Measurements from ENCODE around the gene TXNDC8. TPM values are rescaled to one million over a fixed set of nuclear protein-coding genes. Genes with fewer than 3 reads are reported as not detected.

Gene TXNDC8
- total RNA-seq, 1 experiment from 2014 or later: not detected

DNA sequence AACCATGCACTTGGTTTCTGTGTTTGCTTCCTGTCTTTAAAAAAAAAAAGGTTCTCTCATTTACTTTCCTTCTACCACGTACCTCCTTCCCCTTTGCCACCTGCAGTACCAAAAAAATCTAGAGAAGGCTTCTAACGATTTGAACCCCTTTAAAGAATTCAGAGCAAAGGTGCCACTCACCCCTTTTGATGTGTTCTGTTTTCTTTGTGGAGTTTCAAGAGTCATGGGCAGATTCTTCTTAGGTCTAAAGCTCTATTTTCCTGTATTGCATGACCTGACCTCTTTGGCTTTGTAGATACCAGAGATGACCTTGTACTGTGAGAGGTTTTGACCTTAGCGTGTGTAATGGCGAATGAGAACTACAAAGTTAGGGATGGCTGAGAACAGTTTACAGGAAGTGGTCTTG lies 29.0 kb downstream of the TXNDC8 start:
- H3K36me3 ChIP-seq (ENCODE audit: control insufficient read depth, insufficient read depth, low read length): no peaks in the 10 kb centered on the region
- intact Hi-C loops (cut with micrococcal nuclease; ENCODE audit: unreplicated experiment): no loop called here
- peaks cover 17% of the 10 kb centered on the region for H3K4me1 ChIP-seq
- Mint-ChIP-seq H3K36me3 (ENCODE audit: insufficient read depth, unreplicated experiment) (peaks cover 4% of the 10 kb centered on the region), H3K4me1 (ENCODE audit: low read depth, unreplicated experiment) (peaks cover 16% of the 10 kb centered on the region), H3K9me3 (ENCODE audit: unreplicated experiment) (peaks cover 9% of the 10 kb centered on the region), H3K27ac (ENCODE audit: unreplicated experiment) (no peak overlapping the region), H3K4me3 (ENCODE audit: unreplicated experiment) (no peak overlapping the region), H3K27me3 (ENCODE audit: insufficient read depth, unreplicated experiment) (no peaks in the 10 kb centered on the region)
- no peak for DNase-seq
- ChIA-PET POLR2A (no interaction called here), CTCF (no interaction called here)
- no peaks in the 10 kb centered on the region for H3K9me3 ChIP-seq
- TF ChIP-seq CTCF (IDR thresholded peaks at IDR 0.05; ENCODE audit: insufficient read depth in 1 of 2, low read depth in 1 of 2, low read length in 1 of 2, severe bottlenecking in 1 of 2, unreplicated experiment in 1 of 2): no peak
- no peaks in the 10 kb centered on the region for H3K27me3 ChIP-seq (replicated peaks; ENCODE audit: control insufficient read depth, insufficient read depth, low read length)
- H3K4me3 ChIP-seq (ENCODE audit: low read depth, low read length): no peak overlapping the region
- BruUV-seq (replicated peaks): no TSS peak

GRCh38 chr9:110307191-110307590 lies 30.5 kb downstream of the TXNDC8 start:
- Histone ChIP-seq H3K27me3 (replicated peaks; ENCODE audit: control insufficient read depth, insufficient read depth, low read length) (no peaks in the 10 kb centered on the region), H3K36me3 (ENCODE audit: control insufficient read depth, insufficient read depth, low read length) (no peaks in the 10 kb centered on the region), H3K4me1 (peaks cover 21% of the 10 kb centered on the region), H3K4me3 (ENCODE audit: low read depth, low read length) (no peak overlapping the region), H3K9me3 (no peaks in the 10 kb centered on the region)
- Mint-ChIP-seq H3K4me1 (ENCODE audit: low read depth, unreplicated experiment) (peaks cover 29% of the 10 kb centered on the region), H3K36me3 (ENCODE audit: insufficient read depth, unreplicated experiment) (peaks cover 13% of the 10 kb centered on the region), H3K9me3 (ENCODE audit: unreplicated experiment) (peaks cover 9% of the 10 kb centered on the region), H3K27me3 (ENCODE audit: insufficient read depth, unreplicated experiment) (no peaks in the 10 kb centered on the region), H3K4me3 (ENCODE audit: unreplicated experiment) (no peak overlapping the region), H3K27ac (ENCODE audit: unreplicated experiment) (peak overlapping the region; percentile 1)
- intact Hi-C loops (cut with micrococcal nuclease; ENCODE audit: unreplicated experiment): loop anchor here (1.0 kb wide), 1 partner anchor 9 kb away; no protein-coding TSS in a partner anchor
- DNase-seq: peak; percentile 25 to 54
- ChIA-PET CTCF (interaction anchor here (0.5 to 1.3 kb wide), 2 partner anchors 9 to 43 kb away, joined by 4 to 5 read pairs; no protein-coding TSS in a partner anchor), POLR2A (interaction anchor here (1.3 kb wide), 1 partner anchor 50 kb away, joined by 5 read pairs; the partner anchor contains the start of gene TXN)
- no TSS peak for BruUV-seq (replicated peaks)
- TF ChIP-seq CTCF (IDR thresholded peaks at IDR 0.05; ENCODE audit: insufficient read depth in 1 of 2, low read depth in 1 of 2, low read length in 1 of 2, severe bottlenecking in 1 of 2, unreplicated experiment in 1 of 2): no peak

DNA sequence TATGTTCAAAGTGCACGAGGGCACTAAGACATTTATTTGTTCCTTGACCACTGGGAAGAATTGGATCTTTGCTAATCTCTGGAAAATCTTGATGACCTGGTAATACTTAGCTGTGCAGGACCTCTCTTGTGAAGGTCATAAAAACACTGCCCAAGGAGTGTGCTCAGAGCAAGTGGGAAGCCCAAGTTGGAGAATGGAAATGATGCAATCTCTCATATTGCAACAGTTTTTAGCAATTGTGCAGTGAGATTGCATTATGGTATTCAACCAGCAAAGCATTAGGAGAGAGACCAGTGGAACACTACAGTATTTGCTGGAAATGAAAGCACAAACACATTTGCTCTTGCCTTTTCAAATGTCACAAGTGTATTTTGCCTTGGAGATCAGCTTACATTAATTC lies 34.5 kb downstream of the TXNDC8 start:
- Histone ChIP-seq H3K36me3 (ENCODE audit: control insufficient read depth, insufficient read depth, low read length) (no peaks in the 10 kb centered on the region), H3K27me3 (replicated peaks; ENCODE audit: control insufficient read depth, insufficient read depth, low read length) (no peaks in the 10 kb centered on the region), H3K4me1 (peaks cover 30% of the 10 kb centered on the region), H3K4me3 (ENCODE audit: low read depth, low read length) (no peak overlapping the region), H3K9me3 (no peaks in the 10 kb centered on the region)
- peak overlapping the region; percentile 5 for H3K27ac Mint-ChIP-seq (ENCODE audit: unreplicated experiment)
- H3K4me3 Mint-ChIP-seq (ENCODE audit: unreplicated experiment): no peak overlapping the region
- no peaks in the 10 kb centered on the region for H3K27me3 Mint-ChIP-seq (ENCODE audit: insufficient read depth, unreplicated experiment)
- intact Hi-C loops (cut with micrococcal nuclease; ENCODE audit: unreplicated experiment): no loop called here
- peak in 1 of 2 experiments; percentile 36 for DNase-seq
- BruUV-seq (replicated peaks): no TSS peak
- POLR2A ChIA-PET: no interaction called here
- peaks cover 13% of the 10 kb centered on the region for H3K36me3 Mint-ChIP-seq (ENCODE audit: insufficient read depth, unreplicated experiment)
- TF ChIP-seq CTCF (IDR thresholded peaks at IDR 0.05; ENCODE audit: insufficient read depth in 1 of 2, low read depth in 1 of 2, low read length in 1 of 2, severe bottlenecking in 1 of 2, unreplicated experiment in 1 of 2): no peak
- H3K9me3 Mint-ChIP-seq (ENCODE audit: unreplicated experiment): peaks cover 9% of the 10 kb centered on the region
- CTCF ChIA-PET: no interaction called here
- peaks cover 38% of the 10 kb centered on the region for H3K4me1 Mint-ChIP-seq (ENCODE audit: low read depth, unreplicated experiment)

Measured in Caco-2 (cell line).